Left renal pelvis (tissue), 4 donors: Measurements from ENCODE around the gene NUP62. TPM values are rescaled to one million over a fixed set of nuclear protein-coding genes. Genes with fewer than 3 reads are reported as not detected.
"Not testable (repeated sequence)": the region's sequence is repeated elsewhere in the genome, so short reads cannot be mapped to it uniquely, and the experiment has no call there.

Experiments used
- DNase-seq, 4 donors: peaks; one replicate each; pipeline ENCODE4 v3.0.0-alpha.2; 2013; ENCODE audit warnings: low read depth in 4 of 4, low spot score in 3 of 4
- polyA plus RNA-seq, 4 donors: library from polyadenylated mRNA; unstranded; fragments of 120-200 nt; gene quantifications; one replicate each; pipeline ENCODE4 v1.2.1, GENCODE V29; 2013; ENCODE audit not compliant: insufficient read length in 4 of 4

The NUP62 gene
- polyA plus RNA-seq, 4 donors: 59.6 to 72.0 (median 61.1) TPM

DNA sequence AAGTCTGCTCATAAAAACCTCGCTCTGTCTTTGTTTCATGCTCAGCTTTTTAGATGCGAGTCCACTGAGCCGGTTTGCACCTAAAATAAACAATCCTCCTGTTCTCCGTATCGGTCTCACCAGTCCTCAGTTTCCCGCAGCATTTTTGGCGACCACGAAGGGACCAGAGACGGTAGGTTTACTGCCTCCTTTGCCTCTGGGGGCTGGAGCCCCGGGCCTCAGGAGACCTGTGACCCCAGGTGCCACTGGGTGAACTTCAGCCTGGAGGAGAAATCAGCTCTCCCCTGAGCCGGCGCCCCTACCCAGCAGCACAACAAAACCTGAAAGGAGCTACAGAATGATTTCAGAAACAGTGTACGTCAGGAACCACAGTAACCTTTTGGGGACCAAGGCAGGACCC lies 23.6 kb upstream of the NUP62 start:
- DNase-seq: no peak

DNA sequence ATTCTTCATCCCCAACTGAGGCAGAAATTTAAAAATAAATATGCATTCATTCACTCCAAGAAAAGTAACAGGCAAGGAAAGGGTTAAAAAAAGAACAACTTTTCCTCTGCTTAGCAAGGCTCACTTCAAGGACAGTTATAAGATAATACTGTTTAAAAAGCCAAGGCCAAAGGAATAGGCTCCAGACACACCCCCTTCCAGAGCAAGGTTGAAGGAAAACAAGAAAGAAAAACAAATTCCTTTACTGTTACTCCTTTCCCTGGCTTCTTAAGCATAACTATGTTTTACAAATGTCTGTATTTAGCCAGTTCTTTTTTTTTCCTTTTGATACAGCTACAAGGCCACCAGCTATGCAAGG lies 23.2 kb upstream of the NUP62 start:
- no peak for DNase-seq

DNA sequence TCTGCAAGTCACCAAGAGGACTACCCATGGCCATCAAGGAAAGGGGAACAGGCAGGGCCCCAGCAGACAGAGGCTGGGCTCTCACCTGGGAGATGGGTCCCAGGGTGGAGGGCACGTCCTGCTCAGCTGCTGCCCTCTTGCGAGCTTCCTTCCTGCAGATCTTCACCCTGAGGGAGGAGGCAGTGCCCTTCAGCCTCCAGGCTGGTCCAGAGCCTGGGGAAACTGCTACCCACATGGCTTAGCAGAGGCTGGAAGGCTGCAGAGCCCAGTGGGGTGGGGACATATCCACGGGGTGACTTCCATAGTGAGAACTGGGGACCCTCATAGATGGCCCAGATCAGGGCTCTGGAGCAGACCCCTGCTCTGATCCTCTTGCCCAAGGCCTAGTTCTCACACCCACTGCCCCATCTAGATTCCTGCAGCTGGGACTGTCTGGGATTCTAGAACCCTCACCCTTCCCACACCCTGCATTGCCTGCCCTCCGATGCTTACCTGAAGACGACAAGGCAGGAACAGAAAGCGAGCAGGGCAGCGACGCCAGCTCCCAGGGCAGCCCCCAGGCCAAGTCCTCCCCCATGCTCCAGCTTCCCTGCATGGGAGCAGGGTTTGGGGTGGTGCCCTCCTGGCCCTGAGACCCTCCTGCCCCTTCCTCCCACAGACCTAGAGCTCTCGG lies 22.6 kb upstream of the NUP62 start:
- no peak for DNase-seq

DNA sequence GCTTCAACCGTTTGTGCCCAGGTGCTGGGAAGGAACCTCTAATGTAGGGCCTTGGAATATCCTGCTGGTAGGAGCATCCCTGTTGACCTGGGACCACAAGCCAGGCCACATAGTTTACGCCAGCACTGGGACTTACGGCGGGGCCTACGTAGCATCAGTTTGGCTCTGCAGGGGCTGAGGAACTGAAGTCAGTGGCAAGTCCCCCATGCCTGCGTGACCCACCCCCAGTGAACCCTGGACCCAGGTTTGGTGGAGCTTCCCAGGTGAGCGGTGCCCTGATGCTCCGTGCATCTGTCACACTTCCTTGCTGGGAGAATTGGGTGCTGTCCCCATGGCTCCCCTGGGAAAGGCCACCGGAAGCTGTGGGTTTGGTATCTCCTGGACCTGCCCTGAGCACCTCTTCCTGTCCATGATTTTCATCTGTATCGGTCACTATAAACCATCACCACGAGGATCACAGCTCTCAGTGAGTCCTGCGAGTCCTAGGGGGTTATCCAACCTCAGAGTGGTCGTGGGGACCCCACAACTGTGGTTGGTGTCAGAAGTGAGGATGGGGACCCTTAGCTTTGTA lies 21.7 kb upstream of the NUP62 start:
- no peak for DNase-seq

DNA sequence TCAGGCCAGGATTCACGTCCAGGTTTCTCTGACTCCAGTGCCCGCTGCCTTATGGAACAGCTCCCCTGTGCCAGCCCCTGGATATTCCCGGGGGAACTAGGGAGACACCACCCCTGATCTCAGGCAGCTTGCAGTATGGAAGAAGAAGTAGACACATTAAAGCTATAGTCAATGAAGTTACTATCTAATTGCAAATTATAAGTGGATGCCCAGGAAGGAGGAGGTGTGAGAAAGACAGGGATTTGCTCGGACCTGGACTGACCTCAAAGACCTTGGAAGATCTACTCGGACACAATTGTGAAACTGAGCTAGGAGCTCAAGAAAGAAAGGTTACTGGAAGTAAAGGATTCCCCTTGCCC lies 21.3 kb upstream of the NUP62 start:
- no peak for DNase-seq

DNA sequence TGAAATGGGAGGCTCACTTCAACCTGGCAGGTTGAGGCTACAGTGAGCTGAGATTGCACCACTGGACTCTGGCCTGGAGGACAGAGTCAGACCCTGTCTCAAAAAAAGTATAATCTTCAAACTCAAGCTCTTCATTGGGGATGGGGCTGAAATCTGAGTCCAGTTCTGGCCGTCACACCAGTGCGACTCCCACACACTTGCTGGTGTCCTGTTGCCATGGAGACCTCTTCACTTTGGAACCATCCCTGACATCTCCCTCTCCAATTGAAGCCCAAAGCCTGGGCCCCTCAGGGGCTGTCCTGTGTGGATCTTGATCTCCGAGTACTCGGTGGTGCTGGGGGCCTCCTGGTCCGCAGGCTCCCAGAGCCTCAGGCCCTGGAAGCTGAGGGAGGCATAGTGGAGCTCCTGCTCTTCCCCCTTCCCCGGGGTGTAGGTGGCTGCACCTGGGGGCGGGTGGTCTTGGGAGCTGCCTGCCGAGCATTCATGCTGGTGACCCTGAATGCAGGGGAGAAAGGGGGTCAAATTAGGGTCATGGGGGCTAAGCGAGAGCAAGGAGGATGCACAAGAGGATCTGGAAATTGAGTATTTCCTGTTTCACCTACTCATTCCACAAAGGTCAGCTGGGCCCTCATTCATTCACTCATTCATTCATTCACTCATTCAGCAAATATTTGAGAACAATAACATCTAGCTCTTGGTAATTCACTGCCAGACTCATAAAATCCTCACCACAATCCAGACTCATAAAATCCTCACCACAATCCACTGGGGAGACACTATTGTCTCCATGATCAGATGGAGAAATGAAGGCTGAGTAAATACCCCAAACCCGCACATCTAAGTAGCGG lies 20.7 kb upstream of the NUP62 start:
- no peak for DNase-seq

DNA sequence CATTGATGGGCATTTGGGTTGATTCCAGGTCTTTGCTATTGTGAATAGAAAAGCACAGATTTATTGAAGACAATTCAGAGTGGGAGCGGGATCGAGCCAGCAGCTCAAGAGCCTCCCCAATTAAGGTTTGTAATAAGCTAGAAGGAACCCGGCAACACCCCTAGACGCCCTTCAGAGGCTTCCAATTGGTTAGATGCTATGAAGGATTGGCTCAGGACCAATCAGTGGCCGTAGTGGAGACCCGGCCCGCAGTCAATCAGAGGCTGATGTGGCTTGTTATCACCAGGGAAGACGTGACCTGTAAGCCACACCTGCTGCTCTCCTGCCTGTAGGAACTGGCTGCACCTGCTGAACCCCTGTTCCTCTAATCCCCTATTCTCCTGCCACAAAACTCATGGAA lies 17.1 kb upstream of the NUP62 start:
- no peak for DNase-seq

DNA sequence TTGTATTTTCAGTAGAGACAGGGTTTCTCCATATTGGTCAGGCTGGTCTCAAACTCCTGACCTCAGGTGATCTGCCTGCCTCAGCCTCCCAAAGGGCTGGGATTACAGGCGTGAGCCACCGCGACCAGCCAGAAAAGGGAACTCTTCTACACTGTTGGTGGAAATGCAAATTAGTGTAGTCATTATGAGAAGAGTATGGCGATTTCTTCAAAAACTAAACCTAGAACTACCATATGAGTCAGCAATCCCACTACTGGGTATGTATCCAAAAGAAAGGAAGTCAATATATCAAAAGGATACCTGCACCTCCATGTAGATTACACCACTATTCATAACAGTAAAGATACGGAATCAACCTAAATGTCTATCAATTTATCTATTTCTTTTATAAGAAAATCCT lies 15.3 kb upstream of the NUP62 start:
- not testable (repeated sequence) for DNase-seq

DNA sequence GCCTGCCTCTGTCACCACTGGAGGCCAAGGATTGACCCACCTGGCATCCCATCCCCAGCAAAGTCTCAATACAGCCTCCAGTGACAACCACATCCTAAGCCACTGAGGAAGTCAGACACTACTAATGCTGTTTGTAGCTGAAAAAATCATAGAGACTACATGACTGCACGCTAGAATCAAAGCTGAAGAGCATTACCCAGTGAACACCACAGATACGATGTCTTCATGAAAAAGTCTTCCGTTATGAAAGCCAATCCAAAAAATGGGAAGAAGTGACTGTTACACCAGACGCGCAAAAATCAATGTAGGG lies 11.1 kb upstream of the NUP62 start:
- no peak for DNase-seq

DNA sequence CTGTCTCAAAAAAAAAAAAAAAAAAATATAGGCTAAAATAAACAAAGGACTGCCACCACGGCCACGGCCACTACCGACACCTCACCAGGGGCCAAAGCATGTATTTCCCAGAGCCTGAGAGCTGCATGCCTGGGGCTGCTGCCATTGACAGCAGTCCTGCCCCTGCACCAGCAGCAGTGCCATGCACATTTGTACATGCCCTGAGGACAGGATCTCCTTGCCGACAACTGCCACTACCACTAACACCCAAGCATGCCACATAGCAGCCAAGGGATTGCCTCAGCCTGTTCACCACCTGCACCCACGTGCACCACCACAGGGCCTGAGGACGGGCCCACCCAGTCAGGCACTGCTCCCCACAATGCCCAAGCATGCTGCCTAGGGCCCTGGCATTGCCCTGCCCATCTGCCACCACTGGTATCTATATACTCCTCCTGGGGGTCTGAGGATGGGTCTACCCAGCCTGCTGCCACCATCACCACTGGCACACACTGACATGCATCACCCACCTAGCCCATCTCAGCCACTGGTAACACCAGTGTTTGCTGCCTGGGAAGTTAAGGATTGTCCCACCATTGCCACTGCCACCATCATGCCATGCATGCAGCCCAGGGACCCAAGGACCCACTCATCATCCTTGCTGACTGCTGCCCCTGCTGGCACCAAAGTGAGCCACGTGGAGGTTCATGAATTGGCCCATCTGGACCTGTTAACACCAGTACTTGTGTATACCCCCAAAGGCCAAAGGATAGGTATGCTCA lies 10.6 kb upstream of the NUP62 start:
- DNase-seq: no peak

DNA sequence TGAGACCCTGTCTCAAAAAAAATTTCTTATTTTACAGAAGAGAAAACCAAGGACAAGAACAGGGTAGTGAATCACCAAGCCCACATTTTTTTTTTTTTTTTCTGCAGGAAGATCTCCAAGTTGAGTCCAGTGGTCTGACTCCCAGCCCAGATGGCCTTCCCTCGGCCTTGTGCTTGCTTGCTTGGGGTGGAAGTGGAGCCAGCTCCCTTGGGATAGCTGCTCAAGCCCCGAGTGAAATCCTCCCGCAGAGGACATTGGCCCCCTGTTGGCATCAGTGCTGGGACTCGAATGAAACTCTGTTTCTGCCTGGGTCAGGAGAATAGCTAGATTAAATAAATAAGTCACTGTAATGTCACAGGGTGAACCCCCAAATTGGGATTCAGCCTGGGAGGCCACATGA lies 9.4 kb upstream of the NUP62 start:
- no peak for DNase-seq

DNA sequence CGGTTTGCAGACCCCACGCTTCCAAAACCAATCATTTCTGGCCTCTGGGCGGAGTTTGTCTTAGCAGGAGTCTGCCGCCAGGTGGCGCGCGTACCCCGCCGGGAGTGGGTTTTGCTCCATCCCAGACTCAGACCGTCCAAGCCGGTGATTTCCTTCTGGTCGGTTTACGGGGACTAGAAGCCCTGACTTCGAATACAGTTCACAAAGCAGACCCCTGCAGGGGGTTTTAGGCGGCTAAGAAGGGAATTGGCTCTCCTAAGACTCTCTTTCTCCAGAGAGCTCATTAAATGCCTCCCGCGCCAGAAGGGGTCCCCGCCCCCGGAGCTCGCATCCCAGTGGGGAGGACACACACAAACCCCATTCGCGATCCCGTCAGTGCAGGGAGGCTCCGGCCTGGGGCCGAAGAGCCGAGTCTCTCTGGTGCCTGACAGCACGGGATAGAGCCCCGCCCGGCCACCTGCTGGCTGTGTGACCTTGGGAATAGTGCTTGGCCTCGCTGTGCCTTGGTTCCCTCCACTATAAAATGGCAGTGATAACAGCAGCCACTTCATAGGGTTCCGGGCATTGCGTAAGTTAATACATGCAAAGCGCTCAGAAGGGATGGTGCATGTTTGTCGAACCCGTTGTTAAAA lies 8.6 kb upstream of the NUP62 start:
- DNase-seq: no peak

DNA sequence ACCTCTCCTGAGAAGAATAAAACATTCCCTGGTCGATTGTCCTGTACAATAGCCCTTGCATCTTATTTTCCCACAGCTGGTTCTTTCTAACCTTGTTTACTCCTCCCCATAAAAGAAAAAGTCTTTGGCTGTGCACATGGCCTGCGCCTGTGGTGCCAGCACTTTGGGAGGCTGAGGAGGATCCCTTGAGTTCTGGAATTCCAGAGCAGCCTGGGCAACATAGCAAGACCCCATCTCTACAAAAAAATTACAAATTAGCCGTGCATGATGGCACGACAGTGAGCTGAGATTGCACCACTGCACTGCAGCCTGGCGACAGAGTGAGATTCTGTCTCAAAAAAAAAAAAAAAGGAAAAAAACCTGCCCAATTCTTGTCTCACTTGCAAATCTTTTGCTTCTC lies 7.2 kb upstream of the NUP62 start:
- DNase-seq: no peak

DNA sequence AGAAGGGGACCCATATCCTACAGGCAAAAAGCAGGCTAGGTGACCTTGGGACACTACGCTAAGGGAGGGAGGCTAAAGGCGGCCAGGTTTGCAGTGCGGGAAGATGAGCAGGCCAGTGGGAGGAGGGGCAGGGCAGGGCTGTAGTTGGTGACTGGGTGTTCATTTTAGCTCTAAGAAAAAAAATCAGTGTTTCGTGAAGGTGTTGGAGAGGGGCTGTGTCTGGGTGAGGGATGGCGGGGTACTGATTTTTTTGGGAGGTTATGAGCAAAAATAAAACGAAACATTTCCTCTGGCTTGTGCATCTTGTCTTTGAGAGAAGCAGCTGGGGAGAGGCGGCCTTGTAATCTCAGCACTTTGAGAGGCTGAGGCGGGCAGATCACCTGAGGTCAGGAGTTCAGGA lies 4.3 kb upstream of the NUP62 start:
- no peak for DNase-seq

DNA sequence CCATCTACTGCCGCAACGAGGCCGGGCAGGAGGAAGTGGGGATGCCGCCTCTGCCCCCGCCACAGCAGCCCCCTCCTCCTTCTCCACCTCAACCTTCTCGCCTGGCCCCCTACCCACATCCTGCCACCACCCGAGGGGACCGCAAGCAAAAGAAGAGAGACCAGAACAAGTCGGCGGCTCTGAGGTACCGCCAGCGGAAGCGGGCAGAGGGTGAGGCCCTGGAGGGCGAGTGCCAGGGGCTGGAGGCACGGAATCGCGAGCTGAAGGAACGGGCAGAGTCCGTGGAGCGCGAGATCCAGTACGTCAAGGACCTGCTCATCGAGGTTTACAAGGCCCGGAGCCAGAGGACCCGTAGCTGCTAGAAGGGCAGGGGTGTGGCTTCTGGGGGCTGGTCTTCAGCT lies 3.4 kb upstream of the NUP62 start:
- DNase-seq: no peak

DNA sequence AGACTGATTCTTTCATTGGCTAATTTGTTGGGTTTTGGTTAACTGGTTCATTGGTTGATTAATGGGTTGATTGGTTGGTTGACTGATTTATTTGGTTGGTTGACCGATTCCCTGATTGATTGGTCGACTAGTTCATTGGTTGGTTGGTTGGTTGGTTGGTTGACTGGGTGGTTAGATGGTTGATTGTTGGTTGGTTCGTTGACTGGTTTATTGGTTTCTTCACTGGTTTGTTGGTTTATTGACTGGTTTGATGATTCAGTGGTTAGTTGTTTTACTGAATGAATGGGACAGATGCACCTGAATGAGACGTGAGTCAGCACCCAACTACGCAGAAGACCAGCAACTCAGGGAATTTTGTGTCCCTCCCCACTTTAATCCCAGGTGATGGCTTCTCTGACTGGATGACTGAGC lies 2.7 kb upstream of the NUP62 start:
- no peak for DNase-seq

DNA sequence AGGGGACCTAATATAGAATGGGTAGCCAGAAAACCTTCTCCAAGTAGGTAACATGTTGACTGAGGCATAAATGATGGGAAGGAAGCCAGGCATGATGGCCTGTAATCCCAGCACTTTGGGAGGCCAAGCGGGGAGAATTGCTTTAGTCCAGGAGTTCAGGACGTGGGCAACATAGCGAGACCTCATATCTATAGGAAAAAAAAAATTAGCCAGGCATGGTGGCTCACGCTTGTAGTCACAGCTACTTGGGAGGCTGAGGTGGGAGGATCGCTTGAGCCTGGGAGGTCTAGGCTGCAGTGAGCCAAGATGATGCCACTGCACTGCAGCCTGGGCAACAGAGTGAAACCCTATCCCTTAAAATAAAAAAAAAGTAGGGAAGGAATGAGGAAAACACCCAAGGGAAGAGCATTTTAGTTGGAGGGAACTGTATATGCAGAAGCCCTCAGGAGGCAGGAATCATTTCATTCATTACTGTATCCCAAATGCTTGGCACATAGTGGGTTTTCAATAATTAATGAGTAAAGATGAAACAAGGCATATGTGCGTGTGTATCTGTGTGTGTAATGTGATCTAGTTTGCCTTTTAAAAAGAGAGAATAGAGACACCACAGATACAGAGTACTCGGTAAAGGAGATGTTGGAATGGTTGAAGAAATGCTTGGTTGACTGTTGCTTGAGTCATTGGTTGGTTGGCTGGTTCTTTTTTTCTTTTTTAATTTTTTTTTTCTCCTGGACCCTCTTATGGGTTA lies 2.2 kb upstream of the NUP62 start:
- DNase-seq: no peak

DNA sequence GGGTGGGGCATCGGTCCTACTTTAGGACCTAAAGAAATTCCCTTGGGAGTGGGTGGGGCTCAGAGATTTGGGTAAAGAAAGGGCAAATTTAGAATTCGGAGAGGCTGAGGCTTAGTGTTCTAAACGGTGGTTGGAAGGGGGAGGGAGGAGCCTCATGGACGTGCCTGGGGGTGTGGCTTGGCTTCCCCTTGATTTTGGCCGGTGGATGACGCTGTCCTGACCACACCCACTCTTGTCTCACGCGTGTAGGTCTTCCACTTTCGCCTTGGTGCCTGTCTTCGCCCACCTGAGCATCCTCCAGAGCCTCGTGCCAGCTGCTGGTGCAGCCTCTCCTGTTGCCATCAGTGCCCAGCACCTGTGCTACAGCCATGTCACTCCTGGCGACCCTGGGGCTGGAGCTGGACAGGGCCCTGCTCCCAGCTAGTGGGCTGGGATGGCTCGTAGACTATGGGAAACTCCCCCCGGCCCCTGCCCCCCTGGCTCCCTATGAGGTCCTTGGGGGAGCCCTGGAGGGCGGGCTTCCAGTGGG lies 1.2 kb upstream of the NUP62 start:
- DNase-seq: no peak

DNA sequence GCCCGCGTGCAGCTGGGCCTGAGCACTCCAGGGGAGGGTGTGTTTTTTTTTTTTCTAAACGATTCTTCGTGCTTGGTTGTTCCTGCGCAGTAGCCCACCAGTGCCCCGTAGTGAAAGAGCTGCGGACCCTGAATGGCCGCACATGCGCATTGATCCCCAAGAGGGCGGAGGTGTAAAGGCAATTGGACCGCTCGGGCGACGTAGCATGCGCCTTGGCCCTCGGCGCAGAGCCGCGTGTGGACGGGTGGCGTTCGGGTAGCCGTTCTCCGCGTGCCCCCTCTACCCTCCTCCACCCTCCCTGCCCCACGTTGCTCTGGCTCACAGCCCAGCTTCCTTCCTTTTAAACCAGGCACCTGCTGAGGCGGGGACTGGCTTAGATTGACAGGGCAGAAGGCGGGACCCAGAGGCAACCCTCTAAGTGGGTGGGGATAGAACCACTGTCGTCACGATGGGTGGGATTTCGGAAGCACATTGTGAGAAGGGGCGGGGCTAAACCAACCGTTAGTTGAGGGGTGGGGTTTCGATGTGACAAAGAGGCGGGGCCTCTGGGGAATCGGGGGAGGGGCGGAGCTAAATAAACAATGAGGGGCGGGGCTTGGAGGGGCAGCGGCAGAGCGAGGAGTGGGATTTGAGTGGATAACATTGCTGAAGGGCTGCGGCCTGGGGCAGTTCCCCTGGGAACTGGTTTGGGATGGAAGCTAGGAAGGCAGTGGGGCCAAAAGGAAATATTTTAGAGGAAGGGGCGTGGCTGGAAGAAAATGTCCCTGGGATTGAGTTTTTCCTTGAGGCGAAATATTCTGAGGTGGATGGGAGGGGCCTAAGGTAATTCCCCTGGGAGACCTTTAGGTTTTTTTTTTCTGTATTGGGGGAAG lies 543 bp upstream of the NUP62 start:
- peak; percentile 85 to 92 (median 87) for DNase-seq
